ENCODE measurements around the gene LIPE.
A peak's percentile ranks its signal among the peaks of the same experiment; 100 is the strongest.

The LIPE gene

DNA sequence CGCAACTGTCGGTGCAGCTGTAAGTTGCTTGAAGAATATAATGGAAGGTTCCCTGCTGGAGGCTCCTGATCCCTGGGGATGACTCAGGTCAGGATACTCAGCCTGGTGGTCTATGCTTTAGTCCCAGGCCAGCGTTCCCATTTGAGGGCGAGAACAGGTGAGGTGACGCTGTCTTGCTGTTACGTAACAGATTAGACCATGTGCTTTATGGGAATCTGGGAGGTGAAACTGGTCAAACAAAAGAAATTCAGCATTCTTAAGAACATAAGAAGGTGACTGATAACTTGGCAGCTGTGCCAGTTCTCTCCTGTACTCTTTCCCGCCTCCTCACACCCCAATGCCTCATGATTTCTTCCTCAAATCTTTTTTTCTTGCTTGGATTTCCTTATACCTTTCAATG lies 15.6 kb upstream of the LIPE start, which contains the start of gene CXCL17:
Gene CXCL17, minus strand, starts transcription at position 114 of the 400 bp plus-strand sequence. CDS start 114 bp downstream, outside the sequence.
- no peak for DNase-seq

GRCh38 chr19:42441049-42441445 lies 13.9 kb upstream of the LIPE start:
- DNase-seq, result no peak

GRCh38 chr19:42440357-42441048 lies 13.3 kb upstream of the LIPE start:
- peak; percentile 50 to 59 for DNase-seq

- DNase-seq, result no peak
Observed at GRCh38 chr19:42436006-42436405, 8.8 kb upstream of the LIPE start.

- DNase-seq, result no peak
Observed at GRCh38 chr19:42435316-42435715, 8.1 kb upstream of the LIPE start.

DNA sequence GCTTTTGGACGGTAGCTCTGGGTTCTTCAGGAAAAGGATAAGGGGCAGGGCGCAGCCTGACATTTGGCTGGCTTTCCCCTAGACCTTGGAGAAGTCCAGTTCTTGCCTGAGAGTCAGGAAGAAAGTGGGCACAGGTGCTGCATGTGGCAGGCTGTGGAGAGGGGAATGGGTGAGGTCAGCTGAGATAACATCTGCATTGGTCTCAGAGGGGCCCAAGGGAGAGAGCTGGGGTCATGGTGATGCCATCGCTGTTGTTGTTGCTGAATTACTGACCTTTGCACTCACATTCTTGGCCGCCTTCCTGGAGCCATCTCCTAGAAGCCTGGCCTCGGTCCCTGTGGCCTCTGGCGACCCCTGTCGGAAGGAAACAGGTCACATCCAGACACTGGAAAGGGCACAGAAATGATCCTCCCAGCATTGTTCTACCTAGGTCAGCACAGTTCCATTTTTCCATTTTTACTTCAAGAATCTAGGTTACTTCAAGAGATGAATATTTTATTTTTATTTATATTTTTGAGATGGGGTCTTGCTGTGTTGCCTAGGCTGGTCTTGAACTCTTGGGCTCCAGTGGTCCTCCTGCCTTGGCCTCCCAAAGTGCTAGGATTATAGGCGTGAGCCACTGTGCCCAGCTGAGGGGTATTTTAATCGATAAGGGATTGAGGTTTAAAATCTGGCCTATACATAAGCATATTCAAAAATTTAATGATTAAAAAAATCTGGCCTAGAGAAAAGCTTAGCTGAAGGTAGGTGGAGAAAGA lies 6.5 kb upstream of the LIPE start:
- DNase-seq, result peak; percentile 10 to 44

DNA sequence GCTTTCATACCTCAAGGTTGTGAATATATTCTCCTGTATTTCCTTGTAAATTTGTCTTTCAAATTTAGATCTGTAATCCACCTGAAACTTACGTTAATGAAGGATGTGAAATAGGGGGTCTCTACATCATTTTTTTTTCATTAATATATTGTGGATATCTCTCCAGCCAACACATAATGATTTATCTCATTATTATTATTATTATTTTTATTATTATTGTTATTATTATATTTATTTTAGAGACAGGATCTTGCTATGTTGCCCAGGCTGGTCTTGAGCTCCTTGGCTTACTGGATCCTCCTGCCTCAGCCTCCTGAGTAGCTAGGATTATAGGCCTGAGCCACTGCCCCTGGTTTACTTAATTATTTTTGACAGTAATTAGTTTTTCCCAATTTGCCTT lies 4.3 kb upstream of the LIPE start:
- DNase-seq, result no peak

DNA sequence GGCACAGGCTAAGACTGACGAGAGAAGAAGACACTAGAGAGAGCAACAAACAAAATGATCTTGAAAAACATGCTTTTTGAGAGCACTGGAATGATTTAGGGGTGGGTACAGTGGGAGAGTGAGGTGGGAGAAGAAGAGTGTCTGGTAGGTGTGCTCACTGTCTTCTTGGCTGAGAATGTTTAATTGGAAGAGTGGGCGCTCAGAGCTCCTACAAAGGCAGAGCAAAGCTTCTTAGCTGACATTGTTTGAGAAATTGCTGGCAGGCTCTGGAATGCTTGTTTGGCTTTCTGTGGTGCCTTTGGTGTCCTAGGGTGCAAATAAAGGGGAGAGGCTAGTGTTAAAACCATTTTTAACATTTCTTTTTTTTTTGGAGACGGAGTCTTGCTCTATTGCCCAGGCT lies 1.5 kb upstream of the LIPE start:
- DNase-seq, result no peak

- DNase-seq, result no peak
Observed at GRCh38 chr19:42426643-42427042, 545 bp downstream of the LIPE start.

DNA sequence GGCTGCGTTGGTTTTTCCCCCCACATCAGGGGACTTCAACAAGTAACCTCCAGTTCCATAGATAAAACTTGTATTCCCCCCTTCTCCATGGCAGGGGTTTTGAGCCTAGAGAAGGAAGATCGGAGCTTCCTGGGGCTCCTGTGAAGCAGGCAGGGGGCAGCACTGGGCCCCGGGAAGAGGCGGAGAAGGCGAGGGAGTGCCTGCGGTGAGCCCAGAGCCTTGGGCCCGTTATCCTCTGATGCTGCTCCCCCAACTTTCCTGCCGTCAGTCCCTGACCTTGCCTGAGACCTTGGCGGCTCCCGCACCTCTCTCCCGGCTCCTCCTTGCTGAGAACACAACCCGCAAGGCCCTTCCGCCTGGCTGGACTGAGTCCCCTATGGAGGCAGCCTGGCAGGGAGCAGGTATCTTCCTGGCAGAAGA lies 2.5 kb downstream of the LIPE start:
- no peak for DNase-seq

GRCh38 chr19:42424345-42424707 lies 2.9 kb downstream of the LIPE start:
- no peak for DNase-seq

DNA sequence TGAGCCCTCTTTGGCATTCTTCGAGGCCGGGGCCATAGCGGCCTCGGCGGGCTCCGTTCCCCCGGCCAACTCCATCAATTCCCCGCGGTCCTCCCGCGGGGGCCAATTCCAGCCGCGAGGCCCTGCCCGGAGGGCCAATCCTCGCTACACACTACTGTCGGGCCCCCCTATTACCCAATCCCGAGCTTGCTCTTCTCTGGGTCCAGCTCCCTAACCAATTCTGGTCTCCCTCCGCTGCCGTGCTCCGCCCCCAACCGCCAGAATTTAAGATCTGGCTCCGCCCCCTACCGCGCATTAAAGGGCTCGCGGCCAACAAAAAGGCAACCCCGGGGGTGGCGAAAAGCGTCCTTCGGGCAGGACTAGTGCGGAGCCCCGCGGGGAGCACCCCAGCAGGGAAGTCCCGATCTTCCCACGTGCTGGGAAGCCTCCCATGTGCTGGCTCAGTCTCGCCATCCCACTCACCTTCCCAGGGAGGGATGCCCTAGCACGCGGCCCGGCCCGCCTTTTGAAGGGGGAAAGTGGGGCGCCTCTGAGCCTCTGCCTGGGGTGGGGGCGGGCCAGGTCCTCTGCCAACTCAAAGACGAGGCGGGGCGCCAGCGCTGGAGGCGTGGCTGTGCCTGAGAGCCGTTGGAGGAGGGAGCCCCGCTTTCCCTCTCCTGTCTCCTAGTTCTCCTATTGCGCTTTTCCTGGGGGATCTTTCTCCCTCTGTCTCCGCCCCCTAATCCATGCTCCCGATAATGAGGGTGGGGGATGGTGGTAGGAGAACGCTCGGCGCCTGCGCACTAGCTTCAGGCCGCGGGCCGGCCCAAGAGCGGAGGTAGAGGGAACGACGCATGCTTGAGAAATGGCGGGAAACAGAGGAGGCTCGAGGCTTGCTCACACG lies 3.5 kb downstream of the LIPE start:
- DNase-seq, result peak; percentile 24 to 67

DNA sequence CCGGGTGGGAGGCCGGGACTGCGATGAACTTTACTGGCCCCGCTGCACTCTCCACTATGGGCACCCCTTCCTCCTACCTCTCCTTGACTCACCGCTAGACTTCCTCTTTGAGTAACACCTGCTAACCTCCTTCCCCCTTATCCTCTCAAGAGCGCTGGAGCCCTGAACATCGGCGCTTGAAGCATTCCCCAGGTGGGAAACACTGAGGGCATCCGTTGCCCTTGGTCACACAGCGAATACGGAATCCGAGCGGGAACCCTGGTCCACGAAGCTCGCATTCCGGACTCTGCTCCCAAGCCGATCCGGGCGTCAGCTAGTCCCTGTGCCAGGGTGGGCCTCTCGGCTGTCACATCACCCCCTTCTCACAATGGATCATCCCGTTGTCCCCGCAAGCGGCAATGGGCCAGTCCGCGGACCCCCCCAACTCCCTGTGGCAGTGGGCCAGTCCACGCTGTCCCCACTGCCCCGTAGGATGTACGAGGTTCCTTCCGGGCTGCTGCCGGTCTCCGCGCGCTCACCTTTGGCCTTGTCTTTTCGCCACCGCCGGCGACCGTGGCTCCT lies 4.2 kb downstream of the LIPE start:
- no peak for DNase-seq

- no peak for DNase-seq
Observed at GRCh38 chr19:42422092-42422900, 4.9 kb downstream of the LIPE start.

DNA sequence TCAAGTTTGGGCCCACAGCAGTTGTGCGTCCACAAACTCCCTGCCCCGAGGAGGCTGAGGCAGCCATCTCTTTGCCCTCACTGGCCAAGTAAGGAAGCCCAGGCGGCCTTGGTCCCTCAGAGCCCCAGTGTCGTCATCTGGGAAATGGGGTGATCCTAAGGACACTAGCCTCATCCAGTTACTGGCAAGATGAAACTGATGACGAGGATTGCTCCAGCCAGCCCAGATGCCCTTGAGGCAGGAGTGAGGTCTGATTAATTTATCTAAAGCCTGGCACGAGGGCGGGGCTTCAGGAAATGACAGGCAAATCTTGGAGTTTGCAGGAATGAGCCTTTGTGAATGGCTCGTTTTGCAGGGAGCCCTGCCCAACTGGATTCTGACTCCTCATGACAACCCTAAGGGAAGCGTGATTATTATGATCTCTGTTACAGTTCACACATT lies 5.6 kb downstream of the LIPE start:
- no peak for DNase-seq

DNA sequence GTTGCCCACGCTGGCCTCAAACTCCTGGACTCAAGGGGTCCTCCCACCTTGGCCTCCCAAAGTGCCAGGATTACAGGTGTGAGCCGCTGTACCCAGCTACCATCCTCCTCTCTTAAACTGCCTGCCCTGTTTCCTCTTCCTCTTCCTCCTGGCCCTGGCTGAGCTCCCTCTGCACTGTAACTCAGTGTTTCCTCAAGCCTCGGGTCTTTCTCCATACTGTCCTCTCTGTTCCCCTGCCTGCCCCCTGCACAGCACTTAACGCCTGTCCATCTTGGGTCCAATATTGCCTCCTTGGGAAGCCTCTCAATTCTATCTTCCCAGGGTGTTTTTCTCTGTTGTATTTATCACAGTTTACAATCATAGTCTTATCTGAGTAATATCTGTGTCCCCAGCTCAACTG lies 6.1 kb downstream of the LIPE start:
- no peak for DNase-seq

- DNase-seq, result peak in 1 of 2 donors; percentile 26
Observed at GRCh38 chr19:42420055-42420544, 7.1 kb downstream of the LIPE start.

GRCh38 chr19:42419309-42419708 lies 7.9 kb downstream of the LIPE start:
- no peak for DNase-seq

- no peak for DNase-seq
Observed at GRCh38 chr19:42412661-42413076, 14.5 kb downstream of the LIPE start.

- DNase-seq, result no peak
Observed at GRCh38 chr19:42412227-42412626, 15.0 kb downstream of the LIPE start.

DNA sequence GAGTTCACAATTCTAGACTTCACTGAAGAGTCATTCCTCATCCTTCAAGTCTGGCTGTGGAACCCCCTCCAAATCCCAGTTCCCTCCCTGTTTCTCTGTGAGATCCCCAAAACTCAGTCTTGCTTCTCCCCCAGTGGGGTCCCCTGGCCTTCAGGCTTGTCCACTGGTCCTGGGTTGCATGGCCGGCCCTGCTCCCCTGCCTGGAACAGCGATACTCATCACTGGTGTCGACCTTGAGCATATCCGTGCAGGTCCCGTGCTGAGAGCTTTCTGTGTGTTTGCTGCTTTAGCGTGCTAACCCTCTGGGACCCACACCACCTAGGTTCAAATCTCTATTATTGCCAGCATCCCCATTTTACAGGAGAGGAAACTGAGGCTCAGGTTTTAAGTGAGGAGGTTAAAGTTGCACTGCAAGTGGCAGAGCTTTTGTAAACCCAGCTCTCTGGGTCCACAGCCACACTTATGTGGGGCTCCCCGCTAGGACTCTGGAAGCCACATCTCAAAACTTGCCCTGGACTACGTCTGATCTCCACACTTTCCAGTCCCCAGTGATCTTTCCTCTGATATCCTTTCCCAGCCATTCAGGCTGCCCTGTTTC lies 15.5 kb downstream of the LIPE start:
- no peak for DNase-seq

DNA sequence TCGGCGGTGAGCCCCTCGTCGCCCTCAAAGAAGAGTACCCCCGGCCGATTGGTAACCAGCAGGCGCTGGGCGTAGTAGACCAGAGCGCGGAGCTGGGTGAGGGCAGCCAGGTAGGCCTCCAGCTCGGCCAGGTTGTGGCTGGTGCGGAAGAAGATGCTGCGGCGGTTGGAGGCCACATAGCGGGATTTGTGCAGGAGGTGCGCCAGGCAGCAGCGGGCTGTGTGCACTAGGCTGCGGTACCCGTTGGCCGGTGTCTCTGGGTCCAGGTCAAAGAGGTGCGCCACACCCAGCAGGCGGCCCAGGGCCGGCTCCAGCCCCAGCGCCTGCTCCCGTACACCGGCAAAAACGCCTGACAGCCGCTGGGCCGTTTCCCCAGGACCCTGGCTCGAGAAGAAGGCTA lies 16.8 kb downstream of the LIPE start:
- no peak for DNase-seq
